ENCODE results near the gene MCFD2.
A peak's percentile ranks its signal among the peaks of the same experiment; 100 is the strongest.

The MCFD2 gene

GRCh38 chr2:46915281-46915810, at the start of gene MCFD2:
Gene MCFD2 (minus strand): TSS chr2:46915806. CDS start chr2:46909171, 6,635 bp downstream.
- DNase-seq (ENCODE audit: low read depth) = no peak

DNA sequence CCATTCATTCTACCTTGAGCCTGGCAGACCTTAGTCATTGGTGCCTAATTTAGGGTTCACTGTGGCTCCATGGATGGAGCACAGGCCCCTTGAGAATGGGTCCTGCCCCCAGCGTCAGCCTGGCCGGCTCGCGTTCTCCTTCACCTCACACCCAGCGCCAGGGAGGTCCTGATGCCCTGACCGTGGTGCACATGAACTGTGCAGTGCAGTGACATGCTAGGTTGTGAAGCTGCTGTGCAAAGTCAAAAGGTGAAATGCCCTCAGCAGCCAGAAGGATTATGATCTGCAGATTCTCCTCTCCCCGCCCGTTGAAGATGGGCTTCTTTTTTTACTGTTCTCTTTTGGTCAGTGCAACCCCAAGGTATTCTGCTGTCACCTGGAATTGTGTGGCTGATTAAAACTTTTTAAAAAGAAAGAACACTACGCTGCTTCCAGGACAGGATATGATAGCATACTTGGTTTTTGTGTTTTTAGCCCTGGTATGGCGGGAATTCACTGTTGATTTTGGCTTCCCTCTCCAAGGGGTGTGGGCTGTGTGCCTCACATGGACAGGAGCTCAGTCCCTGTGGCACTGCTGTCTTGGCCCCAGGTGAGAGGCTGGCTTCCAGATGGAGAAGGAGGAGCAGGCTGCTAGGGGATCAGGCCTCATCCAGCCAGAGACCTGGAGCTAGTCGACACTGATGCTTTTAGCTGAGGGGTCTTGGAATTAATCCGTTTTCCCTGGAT, 49.4 kb upstream of the MCFD2 start:
- DNase-seq (ENCODE audit: low read depth) = no peak

GRCh38 chr2:46963941-46964673, 48.5 kb upstream of the MCFD2 start:
- no peak for DNase-seq (ENCODE audit: low read depth)

GRCh38 chr2:46963210-46963609, 47.6 kb upstream of the MCFD2 start:
- no peak for DNase-seq (ENCODE audit: low read depth)

- no peak for DNase-seq (ENCODE audit: low read depth)
Observed at GRCh38 chr2:46962751-46963150, 47.1 kb upstream of the MCFD2 start.

DNA sequence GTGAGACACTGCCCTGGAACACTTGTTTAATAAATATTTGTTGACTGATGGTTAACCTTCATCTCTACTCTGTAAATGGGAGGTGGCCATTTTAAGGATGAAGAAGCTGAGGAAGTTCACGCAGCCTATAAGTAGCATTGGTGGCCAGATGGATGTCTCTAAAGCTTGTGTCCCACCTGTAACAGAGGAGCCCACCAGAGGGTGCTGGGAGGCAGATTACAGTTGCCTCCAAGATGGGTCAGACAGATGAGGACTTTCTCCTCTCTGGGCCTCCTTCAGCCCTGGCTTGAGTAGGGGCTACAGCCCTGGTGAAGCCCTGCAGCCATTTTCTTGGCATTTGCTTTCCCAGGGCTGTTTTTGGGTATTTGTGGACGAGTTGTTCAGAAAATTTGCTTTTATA, 45.0 kb upstream of the MCFD2 start:
- DNase-seq (ENCODE audit: low read depth) = no peak

DNA sequence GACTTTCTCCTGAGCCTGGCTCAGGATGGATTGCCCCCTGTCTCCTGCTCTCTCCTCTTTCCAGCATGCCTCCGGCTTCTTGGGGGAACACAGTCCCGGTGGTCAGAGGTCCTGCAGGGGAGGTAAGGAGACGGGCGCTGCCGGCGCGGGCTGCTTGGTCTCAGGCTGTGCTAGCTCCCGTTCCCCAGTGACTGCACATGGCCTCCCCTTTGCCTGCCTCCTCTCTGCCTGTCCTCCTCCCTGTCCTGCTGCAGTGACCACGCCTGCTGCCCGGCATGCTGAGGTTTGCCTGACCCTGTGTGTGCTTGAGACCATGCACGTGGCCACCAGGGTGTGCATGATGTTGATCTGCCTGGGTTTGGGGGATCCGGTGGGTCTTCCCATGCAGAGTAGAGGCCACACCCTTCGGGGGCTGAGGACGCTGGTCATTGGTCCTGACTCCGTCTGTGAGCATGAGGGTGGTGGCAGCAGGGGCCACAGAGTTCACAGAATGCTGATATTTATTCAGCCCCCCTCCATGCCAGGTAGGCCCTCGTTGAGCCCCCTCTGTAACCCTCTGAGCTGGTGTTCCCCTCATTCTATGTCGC, 42.9 kb upstream of the MCFD2 start:
- no peak for DNase-seq (ENCODE audit: low read depth)

DNA sequence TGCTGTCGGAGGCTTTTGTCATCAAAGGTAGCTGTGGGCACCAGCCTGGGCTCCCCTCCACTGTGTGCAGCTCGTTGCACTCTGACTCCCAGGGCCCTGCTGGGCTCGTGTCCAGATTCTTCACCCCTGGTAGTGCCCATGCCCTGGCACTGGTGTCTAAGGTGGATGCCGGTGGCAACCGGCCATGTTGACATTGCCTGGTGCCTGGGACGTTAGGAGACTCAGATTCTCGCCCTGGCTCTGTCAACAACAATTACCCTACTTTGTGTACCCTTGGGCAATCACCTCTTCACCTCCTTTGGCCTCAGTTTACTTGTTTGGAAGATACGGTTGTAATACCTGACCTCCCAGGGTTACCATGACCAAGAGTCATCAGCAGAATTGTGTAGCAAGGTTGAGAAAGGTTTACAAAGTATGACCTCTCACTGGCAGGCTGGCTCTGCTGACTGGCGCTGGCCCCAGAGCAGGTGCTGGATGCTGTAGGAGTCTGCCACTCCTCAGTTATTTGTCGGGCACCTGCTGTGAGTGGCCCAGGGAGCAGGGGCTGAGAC, 41.5 kb upstream of the MCFD2 start:
- no peak for DNase-seq (ENCODE audit: low read depth)

DNA sequence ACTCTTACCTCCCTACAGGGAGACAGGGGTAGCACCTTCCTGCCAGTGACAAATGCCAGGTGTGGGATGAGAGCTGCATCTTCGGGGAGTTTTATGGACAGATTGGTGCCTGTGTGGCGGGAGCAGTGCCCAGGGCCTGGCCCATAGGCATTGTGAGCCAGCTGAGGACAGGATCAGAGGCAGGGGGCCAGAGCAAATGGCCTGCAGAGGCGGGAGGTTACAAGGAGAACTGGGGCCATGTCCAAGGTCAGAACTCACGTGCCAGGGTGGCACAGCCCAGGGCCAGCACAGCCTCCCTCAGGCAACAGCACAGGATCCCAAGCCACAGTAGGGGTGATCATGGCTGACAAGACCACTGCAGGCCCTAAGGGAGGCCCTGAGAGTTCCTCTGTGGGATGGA, 40.2 kb upstream of the MCFD2 start:
- no peak for DNase-seq (ENCODE audit: low read depth)

- DNase-seq (ENCODE audit: low read depth) = no peak
Observed at GRCh38 chr2:46954951-46955571, 39.5 kb upstream of the MCFD2 start.

DNA sequence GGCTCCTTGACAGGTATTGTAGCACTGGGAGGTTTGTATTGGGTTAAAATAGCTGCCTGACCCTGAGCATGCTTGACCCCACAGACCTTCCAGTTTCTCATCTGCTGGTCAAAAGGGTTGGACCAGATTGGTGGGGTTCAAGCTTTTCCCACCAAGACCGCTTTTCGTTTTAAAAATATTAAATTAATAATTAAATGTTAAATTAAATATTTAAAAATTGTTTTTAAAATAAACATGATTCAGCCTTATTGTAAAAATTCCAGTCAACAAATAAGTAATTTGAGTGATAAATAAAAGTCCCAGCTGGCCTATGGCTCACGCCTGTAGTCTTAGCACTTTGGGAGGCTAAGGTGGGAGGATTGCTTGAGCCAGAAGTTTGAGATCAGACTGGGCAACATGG, 36.6 kb upstream of the MCFD2 start:
- DNase-seq (ENCODE audit: low read depth) = no peak

DNA sequence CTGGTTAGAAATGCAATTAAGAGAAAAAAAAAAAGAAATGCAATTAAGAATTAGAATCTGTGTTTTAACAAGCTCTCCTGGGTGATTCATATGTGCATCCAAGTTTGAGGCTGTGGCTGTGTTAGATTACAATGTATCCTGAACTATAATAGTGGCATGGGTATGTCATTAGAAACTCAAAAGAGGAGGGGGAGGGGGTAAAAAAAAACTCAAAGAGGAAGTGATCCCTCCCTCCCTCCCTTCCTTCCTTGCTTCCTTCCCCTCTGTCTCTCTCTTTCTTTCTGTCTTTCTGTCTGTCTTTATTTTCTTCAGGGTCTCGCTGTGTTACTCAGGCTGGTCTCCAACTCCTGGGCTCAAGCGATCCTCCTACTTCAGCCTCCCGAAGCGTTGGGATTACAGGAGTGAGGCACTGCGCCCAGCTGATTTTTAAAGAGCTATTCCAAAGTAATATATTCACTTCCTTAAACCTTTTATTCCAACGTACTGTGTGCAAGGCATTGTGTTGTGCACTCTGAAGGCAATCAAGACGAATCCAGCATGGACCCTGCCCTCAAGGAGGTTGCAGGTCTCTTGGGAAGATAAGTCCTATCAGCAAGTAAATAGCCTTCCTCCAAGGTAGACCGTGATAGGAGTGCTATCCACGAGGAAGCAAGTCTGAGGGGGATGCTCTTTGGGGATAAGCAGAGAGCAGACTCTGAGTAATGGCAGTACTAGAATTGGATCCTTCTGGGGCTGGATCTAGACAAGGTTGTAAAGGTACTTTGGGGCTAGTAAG, 35.9 kb upstream of the MCFD2 start:
- DNase-seq (ENCODE audit: low read depth) = no peak

- DNase-seq (ENCODE audit: low read depth) = no peak
Observed at GRCh38 chr2:46950314-46950713, 34.7 kb upstream of the MCFD2 start.

- no peak for DNase-seq (ENCODE audit: low read depth)
Observed at GRCh38 chr2:46947841-46948240, 32.2 kb upstream of the MCFD2 start.

GRCh38 chr2:46945671-46946070, 30.1 kb upstream of the MCFD2 start:
- no peak for DNase-seq (ENCODE audit: low read depth)

- DNase-seq (ENCODE audit: low read depth) = peak; percentile 29
Observed at GRCh38 chr2:46943881-46944798, 28.5 kb upstream of the MCFD2 start.

DNA sequence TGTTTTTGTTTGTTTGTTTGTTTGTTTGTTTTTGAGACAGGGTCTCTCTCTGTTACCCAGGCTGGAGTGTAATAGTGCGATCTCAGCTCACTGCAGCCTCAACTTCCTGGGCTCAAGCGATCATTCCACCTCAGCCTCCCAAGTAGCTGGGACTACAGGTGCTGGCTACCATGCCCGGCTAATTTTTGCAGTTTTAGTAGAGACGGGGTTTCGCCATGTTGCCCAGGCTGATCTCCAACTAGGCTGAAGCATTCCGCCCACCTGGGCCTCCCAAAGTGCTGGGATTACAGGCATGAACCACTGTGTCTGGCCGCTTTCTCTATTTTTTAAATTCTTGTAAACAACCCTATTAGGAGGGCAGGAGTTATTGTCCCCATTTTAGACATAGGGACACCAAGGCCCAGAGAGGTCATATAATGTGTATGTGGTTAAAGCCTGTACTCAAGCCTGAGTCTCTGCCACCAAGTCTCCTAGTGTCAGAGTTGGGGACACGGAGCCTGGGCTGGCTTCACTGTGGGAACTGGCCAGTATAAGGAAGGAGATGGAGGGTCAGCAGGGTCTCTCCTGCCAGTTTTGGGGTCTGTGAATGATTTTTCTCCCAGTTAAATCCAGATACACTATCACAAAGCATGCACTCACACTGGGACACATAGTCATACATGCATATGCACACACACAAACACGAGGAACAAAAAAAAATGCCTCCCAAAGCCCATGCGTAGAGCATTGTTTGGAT, 27.5 kb upstream of the MCFD2 start:
- DNase-seq (ENCODE audit: low read depth) = no peak

DNA sequence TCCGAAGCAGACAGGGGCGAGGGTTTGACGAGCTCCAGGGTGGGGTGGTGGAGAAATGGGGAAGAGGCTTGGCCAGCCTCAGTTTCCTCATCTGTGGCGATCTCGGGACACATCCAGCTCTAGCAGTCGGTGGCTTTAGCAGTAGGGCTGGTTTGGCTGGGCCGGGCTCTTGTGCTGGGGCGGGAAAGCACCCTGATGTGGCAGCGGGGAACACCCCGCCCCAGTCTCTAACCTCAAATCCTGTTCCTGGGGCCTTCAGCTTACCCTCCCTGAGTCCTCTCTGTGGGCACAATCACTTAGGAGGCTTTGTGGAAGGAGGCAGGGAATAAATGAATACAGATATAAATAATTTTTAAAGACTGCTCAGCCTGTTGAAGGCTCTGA, 26.5 kb upstream of the MCFD2 start:
- peak; percentile 48 for DNase-seq (ENCODE audit: low read depth)

- DNase-seq (ENCODE audit: low read depth) = no peak
Observed at GRCh38 chr2:46939626-46940359, 24.2 kb upstream of the MCFD2 start.

Measured in activated T-helper 1 cell treated with Interleukin-2 at 50 U/mL for 16 hours (primary cell).